GM12878 (cell line): ENCODE data around the gene SLITRK4. TPM values are rescaled to one million over a fixed set of nuclear protein-coding genes. Genes with fewer than 3 reads are reported as not detected.

Experiments
- ATAC-seq: fragments of 200-7000 bp; cut with Tn5 transposase; 3 replicates; pipeline ENCODE4 v1.9.1; 2020; ENCODE audit warnings: mild to moderate bottlenecking, moderate library complexity
- BruUV-seq: library from RNA; stranded (reverse); fragments of 400-500 nt; replicated peaks from 2 replicates; lab custom pipeline; 2021; lab: Mats Ljungman, UMichigan
- CTCF ChIA-PET: fragments of 300-600 bp; sonication (Branson Sonifier 250); formaldehyde crosslinking; extraction: SDS; loops from one replicate; lab custom pipeline; 2021; ENCODE audit warnings: inconsistent platforms; lab: Yijun Ruan, JAX
- POLR2A ChIA-PET: fragments of 350-600 bp; formaldehyde crosslinking; extraction: SDS; loops from one replicate; lab custom pipeline; 2021; ENCODE audit warnings: inconsistent platforms; lab: Charles Lee
- RAD21 ChIA-PET: fragments of 300-600 bp; sonication (Branson Sonifier 250); formaldehyde crosslinking; loops from one replicate; lab custom pipeline; 2023; ENCODE audit warnings: antibody characterized with exemption; ENCODE audit not compliant: unreplicated experiment; lab: Charles Lee
- SMC1A ChIA-PET: fragments of 300-600 bp; sonication (Branson Sonifier 250); formaldehyde crosslinking; loops from one replicate; lab custom pipeline; 2023; ENCODE audit not compliant: unreplicated experiment, uncharacterized antibody; lab: Charles Lee
- DNase-seq: peaks from one replicate; pipeline ENCODE4 v3.0.0-alpha.2; 2011; ENCODE audit warnings: low read depth, low spot score
- FAIRE-seq: peaks from 3 replicates; lab custom pipeline; 2011; peaks lifted over from hg19 to GRCh38; lab: Jason Lieb, UNC
- H2AFZ ChIP-seq: 2 replicates; pipeline ENCODE4 v1.6.0; 2011; ENCODE audit warnings: low read depth, low read length, control low read depth; ENCODE audit not compliant: control insufficient read depth
- H3K27ac ChIP-seq: 2 replicates; pipeline ENCODE4 v1.5.1; 2011; ENCODE audit warnings: control low read depth; ENCODE audit not compliant: control insufficient read depth, insufficient read depth
- H3K27me3 ChIP-seq, 2 experiments: replicated peaks in 1 of 2; 2 replicates each; pipeline versions ENCODE4 v1.6.0 to v1.6.1; 2011; ENCODE audit warnings: low read length in 1 of 2; ENCODE audit not compliant: control insufficient read depth in 2 of 2, insufficient read depth in 2 of 2
- H3K36me3 ChIP-seq, 2 experiments: 2 replicates each; pipeline ENCODE4 v1.5.1; 2011; ENCODE audit warnings: low read length in 1 of 2; ENCODE audit not compliant: control insufficient read depth in 2 of 2, insufficient read depth in 2 of 2
- H3K4me1 ChIP-seq: 2 replicates; pipeline ENCODE4 v1.6.1; 2011; ENCODE audit warnings: mild to moderate bottlenecking, low read length, moderate library complexity, mixed read lengths; ENCODE audit not compliant: control insufficient read depth, insufficient read depth
- H3K4me2 ChIP-seq: 2 replicates; pipeline ENCODE4 v1.6.0; 2011; ENCODE audit warnings: control low read depth; ENCODE audit not compliant: control insufficient read depth, insufficient read depth
- H3K4me3 ChIP-seq: fragments of 200-600 bp; sonication (generic); 2 replicates; pipeline ENCODE4 v1.5.1; 2016
- H3K79me2 ChIP-seq: 2 replicates; pipeline ENCODE4 v1.6.0; 2011; ENCODE audit warnings: low read length; ENCODE audit not compliant: control insufficient read depth, insufficient read depth
- H3K9ac ChIP-seq: 2 replicates; pipeline ENCODE4 v1.8.0; 2011; ENCODE audit warnings: low read length, control low read depth, mixed read lengths; ENCODE audit not compliant: control insufficient read depth, insufficient read depth
- H3K9me3 ChIP-seq: replicated peaks from 3 replicates; pipeline ENCODE4 v1.5.1; 2011; ENCODE audit warnings: mild to moderate bottlenecking, low read length; ENCODE audit not compliant: control insufficient read depth, insufficient read depth
- H4K20me1 ChIP-seq: 2 replicates; pipeline ENCODE4 v1.6.0; 2011; ENCODE audit not compliant: control insufficient read depth, insufficient read depth
- MEF2B ChIP-seq: fragments of 450-650 bp; IDR thresholded peaks from 2 replicates; pipeline ENCODE4 v1.6.1; 2018; ENCODE audit warnings: mild to moderate bottlenecking, moderate library complexity; ENCODE audit not compliant: partially characterized antibody, poor library complexity, severe bottlenecking
- TCF3 ChIP-seq: IDR thresholded peaks from 2 replicates; pipeline ENCODE4 v1.6.1; 2012; ENCODE audit warnings: low read depth, mild to moderate bottlenecking, low read length, borderline replicate concordance; ENCODE audit not compliant: insufficient read depth
- WGBS: methylation state at CpG from one replicate; pipeline ENCODE4 v1.1.6; 2016; ENCODE audit warnings: low lambda C conversion rate; ENCODE audit not compliant: insufficient replicate concordance, insufficient coverage; ENCODE audit errors: missing lambda C conversion rate; 5-methylcytosine and 5-hydroxymethylcytosine counted together
- in situ Hi-C: fragments of 300-500 bp; cut with MboI; formaldehyde crosslinking; loops from 9 replicates; pipeline ENCODE4 v1.14.3; 2018; ENCODE audit warnings: mixed read lengths
- intact Hi-C: fragments of 100-400 bp; cut with micrococcal nuclease; formaldehyde crosslinking; loops from one replicate; pipeline ENCODE4 v1.14.2; 2022; ENCODE audit not compliant: unreplicated experiment
- polyA plus RNA-seq, 11 experiments: library from polyadenylated mRNA; depleted of rRNA in 4 of 11; unstranded in 6 of 11; stranded (reverse) in 5 of 11; fragments of >200 nt; fragmentation: Nextera tagmentation in 4 of 11; fragmentation: Illumina TruSeq in 1 of 11; extraction: Ambion mirVana in 4 of 11; extraction: Trizol in 1 of 11; gene quantifications; 1 replicate in 1 of 11; 2 replicates in 10 of 11; pipeline versions ENCODE4 v1.2.1 to v1.2.3, GENCODE V29; 2011 to 2016; ENCODE audit warnings: inconsistent platforms in 2 of 11, missing spikeins in 2 of 11, low read depth in 1 of 11
- total RNA-seq, 4 experiments: library from RNA; depleted of rRNA in 3 of 4; stranded (reverse); fragments of >200 nt in 3 of 4; fragmentation: Illumina TruSeq in 1 of 4; extraction: Trizol in 1 of 4; gene quantifications; 2 replicates each; pipeline versions ENCODE4 v1.2.1 to v1.2.3, GENCODE V29; 2013 to 2021
- TF ChIP-seq, protein P1 (sequence below): fragments of 450-650 bp; IDR thresholded peaks from 2 replicates; pipeline ENCODE4 v1.6.1; 2017; ENCODE audit warnings: borderline replicate concordance
- TF ChIP-seq, protein P2 (sequence below): fragments of 450-650 bp; IDR thresholded peaks from 2 replicates; pipeline ENCODE4 v1.6.1; 2018; ENCODE audit warnings: mild to moderate bottlenecking, low read depth, moderate library complexity; ENCODE audit not compliant: partially characterized antibody
- TF ChIP-seq, protein P3 (sequence below): IDR thresholded peaks from 2 replicates; pipeline ENCODE4 v1.6.1; 2012; ENCODE audit warnings: low read depth, low read length, improper control_type of control experiment

The SLITRK4 gene
- total and polyA plus RNA-seq, 10 of the 15 experiments (the other 5 are each of a cell fraction or from before 2014, with no cell fraction given) = 0.45 to 1.1 (median 0.66) TPM

DNA sequence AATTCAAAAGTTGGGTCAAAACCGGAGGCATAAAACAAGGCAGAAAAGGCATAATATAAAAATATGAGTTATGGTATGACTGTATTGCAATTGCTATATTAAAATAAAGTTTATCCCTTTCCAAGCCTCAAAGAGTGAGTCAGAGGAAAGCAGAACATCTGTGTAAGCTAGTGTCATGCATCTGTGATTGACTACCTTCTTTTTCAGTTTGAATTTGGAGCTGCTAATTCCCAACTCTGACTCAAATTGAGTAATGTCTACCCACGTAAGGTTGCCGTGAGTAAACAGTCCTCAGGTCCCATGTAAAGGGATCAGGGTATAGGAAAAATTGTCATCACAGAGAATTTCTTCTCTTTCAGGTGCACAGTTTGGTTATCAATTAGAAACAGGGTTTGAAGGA lies 6.5 kb upstream of the SLITRK4 start:
- Histone ChIP-seq H3K4me2 (no peak overlapping the region), H3K4me3 (no peak overlapping the region), H2AFZ (no peak overlapping the region), H3K27me3 (no peaks in the 10 kb centered on the region), H3K4me1 (no peaks in the 10 kb centered on the region), H3K79me2 (no peaks in the 10 kb centered on the region), H3K9me3 (no peaks in the 10 kb centered on the region), H3K9ac (no peak overlapping the region), H4K20me1 (no peaks in the 10 kb centered on the region), H3K36me3 (no peaks in the 10 kb centered on the region), H3K27ac (no peak overlapping the region)
- in situ Hi-C loops (no loop called here), intact Hi-C loops (no loop called here)
- CTCF ChIA-PET = no interaction called here
- SMC1A ChIA-PET = no interaction called here
- BruUV-seq = no TSS peak
- no peak for FAIRE-seq
- POLR2A ChIA-PET = no interaction called here
- no peak for ATAC-seq
- no peak for TF ChIP-seq MEF2B
- TF ChIP-seq, protein P1, sequence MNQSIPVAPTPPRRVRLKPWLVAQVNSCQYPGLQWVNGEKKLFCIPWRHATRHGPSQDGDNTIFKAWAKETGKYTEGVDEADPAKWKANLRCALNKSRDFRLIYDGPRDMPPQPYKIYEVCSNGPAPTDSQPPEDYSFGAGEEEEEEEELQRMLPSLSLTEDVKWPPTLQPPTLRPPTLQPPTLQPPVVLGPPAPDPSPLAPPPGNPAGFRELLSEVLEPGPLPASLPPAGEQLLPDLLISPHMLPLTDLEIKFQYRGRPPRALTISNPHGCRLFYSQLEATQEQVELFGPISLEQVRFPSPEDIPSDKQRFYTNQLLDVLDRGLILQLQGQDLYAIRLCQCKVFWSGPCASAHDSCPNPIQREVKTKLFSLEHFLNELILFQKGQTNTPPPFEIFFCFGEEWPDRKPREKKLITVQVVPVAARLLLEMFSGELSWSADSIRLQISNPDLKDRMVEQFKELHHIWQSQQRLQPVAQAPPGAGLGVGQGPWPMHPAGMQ = no peak
- no peak for TF ChIP-seq TCF3
- TF ChIP-seq, protein P2, sequence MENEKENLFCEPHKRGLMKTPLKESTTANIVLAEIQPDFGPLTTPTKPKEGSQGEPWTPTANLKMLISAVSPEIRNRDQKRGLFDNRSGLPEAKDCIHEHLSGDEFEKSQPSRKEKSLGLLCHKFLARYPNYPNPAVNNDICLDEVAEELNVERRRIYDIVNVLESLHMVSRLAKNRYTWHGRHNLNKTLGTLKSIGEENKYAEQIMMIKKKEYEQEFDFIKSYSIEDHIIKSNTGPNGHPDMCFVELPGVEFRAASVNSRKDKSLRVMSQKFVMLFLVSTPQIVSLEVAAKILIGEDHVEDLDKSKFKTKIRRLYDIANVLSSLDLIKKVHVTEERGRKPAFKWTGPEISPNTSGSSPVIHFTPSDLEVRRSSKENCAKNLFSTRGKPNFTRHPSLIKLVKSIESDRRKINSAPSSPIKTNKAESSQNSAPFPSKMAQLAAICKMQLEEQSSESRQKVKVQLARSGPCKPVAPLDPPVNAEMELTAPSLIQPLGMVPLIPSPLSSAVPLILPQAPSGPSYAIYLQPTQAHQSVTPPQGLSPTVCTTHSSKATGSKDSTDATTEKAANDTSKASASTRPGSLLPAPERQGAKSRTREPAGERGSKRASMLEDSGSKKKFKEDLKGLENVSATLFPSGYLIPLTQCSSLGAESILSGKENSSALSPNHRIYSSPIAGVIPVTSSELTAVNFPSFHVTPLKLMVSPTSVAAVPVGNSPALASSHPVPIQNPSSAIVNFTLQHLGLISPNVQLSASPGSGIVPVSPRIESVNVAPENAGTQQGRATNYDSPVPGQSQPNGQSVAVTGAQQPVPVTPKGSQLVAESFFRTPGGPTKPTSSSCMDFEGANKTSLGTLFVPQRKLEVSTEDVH = no peak
- TF ChIP-seq, protein P3, sequence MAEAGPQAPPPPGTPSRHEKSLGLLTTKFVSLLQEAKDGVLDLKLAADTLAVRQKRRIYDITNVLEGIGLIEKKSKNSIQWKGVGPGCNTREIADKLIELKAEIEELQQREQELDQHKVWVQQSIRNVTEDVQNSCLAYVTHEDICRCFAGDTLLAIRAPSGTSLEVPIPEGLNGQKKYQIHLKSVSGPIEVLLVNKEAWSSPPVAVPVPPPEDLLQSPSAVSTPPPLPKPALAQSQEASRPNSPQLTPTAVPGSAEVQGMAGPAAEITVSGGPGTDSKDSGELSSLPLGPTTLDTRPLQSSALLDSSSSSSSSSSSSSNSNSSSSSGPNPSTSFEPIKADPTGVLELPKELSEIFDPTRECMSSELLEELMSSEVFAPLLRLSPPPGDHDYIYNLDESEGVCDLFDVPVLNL = no peak
- WGBS = 8% methylated on average over 3 of the region's 3 CpGs
- no peak for DNase-seq
- RAD21 ChIA-PET = no interaction called here
